Activated naive CD8-positive, alpha-beta T cell treated with anti-CD3 and anti-CD28 coated beads for 36 hours (primary cell): ENCODE measurements around the gene REL. TPM values are rescaled to one million over a fixed set of nuclear protein-coding genes. Genes with fewer than 3 reads are reported as not detected.
A peak's percentile ranks its signal among the peaks of the same experiment; 100 is the strongest.
"Not testable (repeated sequence)": the region's sequence is repeated elsewhere in the genome, so short reads cannot be mapped to it uniquely, and the experiment has no call there.

Source experiments
- DNase-seq: peaks from one replicate; pipeline ENCODE4 v3.0.0; 2021
- H3K27ac Mint-ChIP-seq: one replicate; pipeline ENCODE4 v1.8.0; 2022; ENCODE audit warnings: mild to moderate bottlenecking, moderate library complexity, mixed read lengths
- H3K27me3 Mint-ChIP-seq: one replicate; pipeline ENCODE4 v1.8.0; 2022; ENCODE audit warnings: mild to moderate bottlenecking, mixed read lengths
- H3K36me3 Mint-ChIP-seq: one replicate; pipeline ENCODE4 v1.8.0; 2021; ENCODE audit warnings: mild to moderate bottlenecking, mixed read lengths
- H3K4me1 Mint-ChIP-seq: one replicate; pipeline ENCODE4 v1.8.0; 2021; ENCODE audit warnings: mixed read lengths
- H3K4me3 Mint-ChIP-seq: one replicate; pipeline ENCODE4 v1.8.0; 2022; ENCODE audit warnings: mild to moderate bottlenecking, moderate library complexity, mixed read lengths
- H3K9me3 Mint-ChIP-seq: one replicate; pipeline ENCODE4 v1.8.0; 2022; ENCODE audit warnings: mixed read lengths
- total RNA-seq, 2 experiments: library from RNA; stranded (reverse); gene quantifications; one replicate each; pipeline ENCODE4 v1.2.3, GENCODE V29; 2021

The REL gene
- total RNA-seq, 2 experiments from 2014 or later, result 61.5 to 62.4 TPM

- DNase-seq, result no peak
- peaks cover 49% of the 10 kb centered on the region for H3K36me3 Mint-ChIP-seq
- H3K27me3 Mint-ChIP-seq, result no peaks in the 10 kb centered on the region
- H3K9me3 Mint-ChIP-seq, result peaks cover 8% of the 10 kb centered on the region
- no peak overlapping the region for H3K27ac Mint-ChIP-seq
- H3K4me3 Mint-ChIP-seq, result no peak overlapping the region
- peaks cover 6% of the 10 kb centered on the region for H3K4me1 Mint-ChIP-seq
These were observed 45.6 kb downstream of the REL start for GRCh38 chr2:60926741-60927552.

DNA sequence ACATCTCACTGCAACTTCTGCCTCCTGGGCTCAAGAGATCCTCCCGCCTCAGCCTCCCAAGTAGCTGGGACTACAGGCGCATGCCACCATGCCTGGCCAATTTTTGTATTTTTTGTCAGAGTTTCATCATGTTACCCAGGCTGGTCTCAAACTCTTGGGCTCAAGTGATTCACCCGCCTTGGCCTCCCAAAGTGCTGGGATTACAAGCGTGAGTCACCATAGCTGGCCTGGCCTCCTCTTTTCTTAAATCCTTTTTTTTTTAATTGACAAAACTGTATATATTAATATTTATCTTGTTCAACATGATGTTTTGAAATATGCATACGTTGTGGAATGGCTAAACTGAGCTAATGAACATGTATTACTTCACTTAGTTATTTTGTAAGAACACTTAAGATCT is 50.7 kb downstream of the REL start:
- H3K9me3 Mint-ChIP-seq, H3K27ac Mint-ChIP-seq, H3K4me3 Mint-ChIP-seq, DNase-seq, H3K27me3 Mint-ChIP-seq: not testable (repeated sequence)
- peaks cover 18% of the 10 kb centered on the region for H3K4me1 Mint-ChIP-seq
- H3K36me3 Mint-ChIP-seq, result peaks cover 53% of the 10 kb centered on the region

DNA sequence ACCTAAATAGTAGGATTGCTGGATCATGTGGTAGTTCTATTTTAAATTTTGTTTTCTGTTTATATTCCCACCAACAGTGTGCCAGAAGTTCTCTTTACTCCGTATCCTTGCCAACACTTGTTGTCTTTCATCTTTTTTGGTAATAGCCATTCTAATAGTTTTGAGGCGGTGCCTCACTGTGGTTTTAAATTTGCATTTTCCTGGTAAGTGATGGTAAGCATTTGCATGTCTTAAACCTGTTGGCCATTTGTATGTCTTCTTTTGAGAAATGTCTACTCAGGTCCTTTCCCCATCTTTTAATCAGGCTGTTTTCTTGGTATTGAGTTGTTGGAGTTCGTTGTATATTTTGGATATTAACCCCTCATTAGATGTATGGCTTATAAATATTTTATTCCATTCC is 51.6 kb downstream of the REL start:
- no peak for DNase-seq

GRCh38 chr2:60934165-60934722 is 52.9 kb downstream of the REL start:
- Mint-ChIP-seq H3K4me3 (no peak overlapping the region), H3K27me3 (no peaks in the 10 kb centered on the region), H3K27ac (no peak overlapping the region), H3K4me1 (peaks cover 22% of the 10 kb centered on the region), H3K36me3 (peaks cover 58% of the 10 kb centered on the region), H3K9me3 (no peaks in the 10 kb centered on the region)
- DNase-seq, result no peak

More for the DNA sequence above, 51.6 kb downstream of the REL start:
- no peak overlapping the region for H3K4me3 Mint-ChIP-seq
- H3K27ac Mint-ChIP-seq, result peak overlapping the region; percentile 13
- H3K9me3 Mint-ChIP-seq, result peaks cover under 1% of the 10 kb centered on the region
- peaks cover 50% of the 10 kb centered on the region for H3K36me3 Mint-ChIP-seq
- peaks cover 18% of the 10 kb centered on the region for H3K4me1 Mint-ChIP-seq
- no peaks in the 10 kb centered on the region for H3K27me3 Mint-ChIP-seq

DNA sequence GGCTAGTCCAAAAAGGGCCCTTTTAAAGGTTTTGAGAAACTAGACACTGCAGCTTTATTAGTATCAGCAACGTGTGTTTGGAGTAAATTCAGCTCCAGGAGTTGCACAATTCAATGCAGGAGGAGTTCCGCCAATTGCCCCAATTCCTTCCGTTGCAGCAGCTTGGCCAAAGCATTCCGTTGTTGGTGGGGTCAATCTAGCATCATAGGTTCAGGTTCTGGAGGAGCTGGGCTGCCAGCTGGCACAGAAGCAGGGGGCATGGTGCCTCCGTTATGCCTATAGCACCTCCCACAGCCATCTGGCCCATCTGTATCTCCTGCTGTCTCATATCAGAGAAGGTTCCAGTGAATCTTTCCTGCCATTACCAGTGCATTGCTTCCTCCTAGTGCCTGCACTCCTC is 55.4 kb downstream of the REL start:
- Mint-ChIP-seq H3K4me3 (no peak overlapping the region), H3K4me1 (peaks cover 30% of the 10 kb centered on the region), H3K36me3 (peaks cover 63% of the 10 kb centered on the region), H3K27ac (no peak overlapping the region), H3K27me3 (no peaks in the 10 kb centered on the region), H3K9me3 (no peaks in the 10 kb centered on the region)
- no peak for DNase-seq

GRCh38 chr2:60938301-60938700 is 56.9 kb downstream of the REL start:
- Mint-ChIP-seq H3K4me3 (no peak overlapping the region), H3K27me3 (no peaks in the 10 kb centered on the region), H3K36me3 (peaks cover 53% of the 10 kb centered on the region), H3K27ac (no peak overlapping the region), H3K4me1 (peaks cover 20% of the 10 kb centered on the region), H3K9me3 (no peaks in the 10 kb centered on the region)
- no peak for DNase-seq

DNA sequence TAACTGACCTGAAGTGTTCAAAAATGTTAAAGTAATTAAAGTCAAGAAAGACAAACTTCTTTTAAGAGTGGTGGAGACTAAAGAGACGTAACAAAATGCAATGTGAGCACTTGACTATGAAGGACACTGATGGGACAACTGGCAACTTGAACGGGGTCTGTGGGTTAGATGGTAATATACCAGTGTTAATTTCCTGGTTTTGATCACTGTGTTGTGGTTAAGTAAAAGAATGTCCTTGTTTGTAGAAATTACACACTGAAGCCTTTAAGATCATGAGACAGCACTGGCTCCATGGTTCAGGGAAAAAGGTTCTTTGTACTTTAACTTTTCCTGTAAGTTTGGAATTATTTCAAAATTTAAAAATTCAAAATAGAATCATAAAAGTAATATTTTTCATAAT is 58.2 kb downstream of the REL start:
- H3K27ac Mint-ChIP-seq, result no peak overlapping the region
- H3K4me1 Mint-ChIP-seq, result peaks cover 16% of the 10 kb centered on the region
- H3K27me3 Mint-ChIP-seq, result no peaks in the 10 kb centered on the region
- H3K36me3 Mint-ChIP-seq, result peaks cover 54% of the 10 kb centered on the region
- H3K9me3 Mint-ChIP-seq, result no peaks in the 10 kb centered on the region
- DNase-seq, result no peak
- no peak overlapping the region for H3K4me3 Mint-ChIP-seq

DNA sequence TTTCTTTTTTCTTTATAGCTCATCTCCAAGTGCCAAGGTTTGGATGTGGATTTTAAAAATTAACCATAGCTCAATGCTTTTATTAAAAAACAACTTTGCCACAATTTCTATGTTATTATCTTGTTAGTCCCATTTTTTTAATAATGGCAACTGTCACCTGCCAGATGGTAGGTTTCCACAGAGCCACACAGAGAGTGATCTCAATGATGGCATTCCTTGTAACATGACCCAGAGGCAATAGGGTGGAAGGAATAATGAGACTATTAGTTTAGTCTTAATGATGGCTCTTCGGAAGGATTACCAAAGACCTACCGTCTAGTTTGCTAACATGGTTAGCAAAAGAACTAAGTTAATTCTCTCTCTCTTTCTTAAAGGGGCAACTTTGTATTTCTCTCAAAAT is 64.0 kb downstream of the REL start:
- Mint-ChIP-seq H3K9me3 (no peaks in the 10 kb centered on the region), H3K36me3 (peaks cover 32% of the 10 kb centered on the region), H3K4me1 (peaks cover 23% of the 10 kb centered on the region), H3K27me3 (no peaks in the 10 kb centered on the region), H3K4me3 (no peak overlapping the region), H3K27ac (no peak overlapping the region)
- DNase-seq, result no peak

DNA sequence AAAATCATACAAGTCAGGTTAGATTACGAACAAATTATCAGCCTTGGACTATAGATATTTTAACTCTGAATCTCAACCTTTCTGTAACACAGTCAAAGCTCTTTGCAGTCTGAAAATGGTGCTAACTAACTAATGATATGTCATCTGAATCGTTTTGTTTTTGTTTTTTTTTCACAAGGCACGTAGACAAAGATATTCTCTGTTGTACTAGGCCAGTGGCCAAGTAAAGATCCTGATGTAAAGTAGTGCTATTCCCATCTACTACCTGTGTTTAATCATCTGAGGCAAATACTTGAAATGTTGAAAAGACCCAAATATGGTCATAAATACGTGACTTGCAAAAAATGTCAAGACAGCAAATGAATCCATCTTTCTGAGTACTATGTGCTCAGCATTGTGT is 65.7 kb downstream of the REL start:
- Mint-ChIP-seq H3K27me3 (no peaks in the 10 kb centered on the region), H3K4me1 (peaks cover 18% of the 10 kb centered on the region), H3K4me3 (no peak overlapping the region), H3K27ac (no peak overlapping the region), H3K9me3 (no peaks in the 10 kb centered on the region), H3K36me3 (peaks cover 32% of the 10 kb centered on the region)
- DNase-seq, result no peak

- Mint-ChIP-seq H3K36me3 (peaks cover 31% of the 10 kb centered on the region), H3K27ac (no peak overlapping the region), H3K4me3 (no peak overlapping the region), H3K9me3 (no peaks in the 10 kb centered on the region), H3K27me3 (no peaks in the 10 kb centered on the region), H3K4me1 (peaks cover 18% of the 10 kb centered on the region)
- no peak for DNase-seq
These were observed 66.8 kb downstream of the REL start for GRCh38 chr2:60948161-60948560.

GRCh38 chr2:60948926-60949579 is 67.7 kb downstream of the REL start:
- Mint-ChIP-seq H3K27ac (no peak overlapping the region), H3K4me3 (no peak overlapping the region)

GRCh38 chr2:60954139-60954538 is 72.8 kb downstream of the REL start:
- DNase-seq, result no peak
- H3K27ac Mint-ChIP-seq, result no peak overlapping the region
- peaks cover 31% of the 10 kb centered on the region for H3K36me3 Mint-ChIP-seq
- H3K27me3 Mint-ChIP-seq, result no peaks in the 10 kb centered on the region
- no peak overlapping the region for H3K4me3 Mint-ChIP-seq
- peaks cover 15% of the 10 kb centered on the region for H3K4me1 Mint-ChIP-seq
- no peaks in the 10 kb centered on the region for H3K9me3 Mint-ChIP-seq

More at GRCh38 chr2:60948926-60949579, 67.7 kb downstream of the REL start:
- Mint-ChIP-seq H3K4me1 (peaks cover 22% of the 10 kb centered on the region), H3K27me3 (no peaks in the 10 kb centered on the region), H3K9me3 (no peaks in the 10 kb centered on the region), H3K36me3 (peaks cover 33% of the 10 kb centered on the region)
- no peak for DNase-seq

- Mint-ChIP-seq H3K27ac (no peak overlapping the region), H3K36me3 (peaks cover 24% of the 10 kb centered on the region), H3K4me1 (peaks cover 12% of the 10 kb centered on the region), H3K4me3 (no peak overlapping the region), H3K27me3 (no peaks in the 10 kb centered on the region), H3K9me3 (no peaks in the 10 kb centered on the region)
- no peak for DNase-seq
These were observed 75.8 kb downstream of the REL start for GRCh38 chr2:60957224-60957623.

DNA sequence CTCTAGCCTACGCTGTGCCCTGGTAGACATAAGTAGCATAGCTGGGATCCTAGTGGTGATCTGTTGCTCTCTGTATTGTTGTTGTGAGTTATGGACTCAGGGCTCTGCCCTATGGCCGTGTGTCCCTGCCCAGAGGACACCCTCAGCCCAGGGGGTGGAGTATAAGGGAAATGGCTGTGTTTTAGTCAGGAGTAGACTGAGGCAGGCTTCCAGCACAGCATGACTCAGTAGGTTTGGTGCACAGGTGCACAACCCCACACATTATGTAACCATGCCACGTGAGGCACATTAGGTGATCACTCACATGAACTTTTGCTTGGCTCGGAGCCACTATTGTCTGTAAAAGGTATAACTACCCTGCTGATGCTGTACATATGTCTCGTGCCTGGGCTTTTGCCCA is 76.3 kb downstream of the REL start:
- Mint-ChIP-seq H3K4me1 (peaks cover 12% of the 10 kb centered on the region), H3K9me3 (no peaks in the 10 kb centered on the region), H3K27me3 (no peaks in the 10 kb centered on the region), H3K4me3 (no peak overlapping the region), H3K36me3 (peaks cover 24% of the 10 kb centered on the region), H3K27ac (no peak overlapping the region)
- no peak for DNase-seq

- Mint-ChIP-seq H3K27ac (no peak overlapping the region), H3K27me3 (no peaks in the 10 kb centered on the region), H3K4me1 (peaks cover 16% of the 10 kb centered on the region), H3K9me3 (no peaks in the 10 kb centered on the region), H3K4me3 (no peak overlapping the region), H3K36me3 (peaks cover 21% of the 10 kb centered on the region)
- no peak for DNase-seq
These were observed 77.0 kb downstream of the REL start for GRCh38 chr2:60958361-60958760.
